ENCODE results near the gene SLC15A5.

Gene SLC15A5

GRCh38 chr12:16171348-16171747 lies 106.1 kb downstream of the SLC15A5 start:
- DNase-seq: no peak

DNA sequence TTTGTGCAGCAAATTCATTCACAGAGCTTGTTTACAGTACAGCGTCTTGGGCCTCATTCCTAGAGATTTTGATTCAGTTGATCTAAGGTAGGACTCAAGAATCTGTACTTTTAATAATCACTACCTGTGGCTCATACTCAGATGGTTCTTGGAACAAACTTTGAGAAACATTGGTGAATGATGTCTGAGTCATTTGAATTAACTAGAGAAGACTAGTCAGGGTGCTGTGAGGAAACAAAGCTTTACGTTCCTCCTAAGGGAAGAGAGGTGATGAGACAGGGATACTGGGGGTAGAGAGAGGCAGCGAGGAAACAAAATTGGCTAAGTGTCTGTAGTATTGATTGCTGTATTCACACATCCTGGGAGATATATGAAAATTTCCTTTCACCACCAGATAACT lies 109.4 kb downstream of the SLC15A5 start:
- no peak for DNase-seq

DNA sequence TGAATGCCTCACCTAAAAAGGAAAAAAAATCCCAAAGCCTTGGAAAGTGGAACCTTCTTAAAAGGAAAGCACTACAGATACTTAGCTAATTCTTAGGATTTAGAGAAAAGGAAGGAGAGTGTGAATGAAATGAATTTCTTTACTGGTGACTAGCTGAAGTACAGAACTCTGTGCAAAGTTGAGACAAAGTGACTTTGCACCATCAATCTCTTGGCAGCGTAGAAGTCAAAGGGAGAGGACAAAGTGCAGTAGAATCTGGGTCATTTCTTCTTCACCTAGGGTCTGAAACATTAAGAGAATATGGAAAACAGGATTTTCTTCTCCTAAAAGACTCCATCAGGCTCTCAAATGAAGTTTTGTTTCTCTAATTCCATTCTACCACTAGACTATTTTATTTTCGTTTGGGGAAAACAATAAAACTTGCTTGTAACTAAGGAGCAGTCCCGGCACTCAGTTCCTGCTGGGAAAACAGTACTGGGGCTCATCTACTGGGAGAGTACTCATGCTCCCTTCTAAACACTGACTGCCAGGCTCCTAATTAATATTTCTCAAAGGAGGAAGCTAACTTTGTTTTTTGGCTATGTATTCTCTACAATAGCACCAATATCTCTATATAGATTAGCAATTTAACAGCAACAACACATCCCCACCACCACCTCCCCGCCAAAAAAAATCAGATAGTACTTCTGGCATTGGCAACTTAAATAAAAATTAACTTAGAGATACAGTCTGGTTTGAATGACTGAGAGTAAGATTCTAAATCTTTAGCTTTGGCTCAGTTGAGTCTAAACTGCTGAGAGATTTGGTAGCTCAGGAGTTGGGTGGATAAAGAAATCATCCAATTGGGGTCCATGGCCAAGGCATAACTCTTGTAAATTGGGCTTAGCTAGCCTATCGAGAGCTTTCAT lies 110.7 kb downstream of the SLC15A5 start:
- DNase-seq: no peak

DNA sequence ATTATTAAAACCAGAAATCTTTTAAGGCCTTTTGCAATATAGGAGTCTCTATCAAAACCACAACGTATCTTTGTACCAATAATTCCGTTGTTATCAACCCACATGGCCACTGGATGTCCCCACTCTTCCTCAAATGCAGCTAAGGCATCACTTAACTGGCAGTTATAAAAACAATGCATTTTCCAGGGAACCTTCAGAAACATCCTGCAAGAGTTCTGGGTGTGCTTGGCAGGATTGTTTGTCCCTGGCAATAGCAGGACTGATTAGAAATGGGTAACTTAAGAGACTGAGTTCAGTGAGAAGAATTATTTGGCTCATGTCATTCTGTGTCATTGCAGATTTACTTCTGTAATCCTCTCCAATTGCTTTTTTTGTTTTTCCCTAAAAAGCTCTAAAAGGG lies 112.0 kb downstream of the SLC15A5 start:
- DNase-seq: peak; percentile 40

- DNase-seq: no peak
Observed at GRCh38 chr12:16163901-16164300, 113.6 kb downstream of the SLC15A5 start.

DNA sequence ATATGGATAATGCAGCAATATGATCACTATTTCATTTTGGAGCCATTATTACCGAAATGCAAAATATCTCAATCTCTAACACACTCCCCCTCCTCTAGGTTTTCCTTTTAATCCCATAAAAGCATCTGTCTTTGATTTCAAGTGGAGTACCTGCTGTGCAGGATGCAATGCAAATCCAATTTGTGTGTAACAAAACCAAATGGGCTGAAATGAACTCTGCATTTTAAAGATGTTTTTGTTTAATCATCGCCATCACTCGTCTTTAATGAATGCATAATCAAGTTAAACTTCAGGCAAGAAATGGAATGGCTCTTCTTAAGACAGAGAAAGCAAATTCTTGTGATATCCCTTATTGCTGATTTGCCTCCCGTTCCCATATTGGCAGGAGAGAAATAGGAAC lies 114.3 kb downstream of the SLC15A5 start:
- DNase-seq: no peak

- DNase-seq: no peak
Observed at GRCh38 chr12:16159571-16159970, 117.9 kb downstream of the SLC15A5 start.

- no peak for DNase-seq
Observed at GRCh38 chr12:16158050-16158449, 119.4 kb downstream of the SLC15A5 start.

DNA sequence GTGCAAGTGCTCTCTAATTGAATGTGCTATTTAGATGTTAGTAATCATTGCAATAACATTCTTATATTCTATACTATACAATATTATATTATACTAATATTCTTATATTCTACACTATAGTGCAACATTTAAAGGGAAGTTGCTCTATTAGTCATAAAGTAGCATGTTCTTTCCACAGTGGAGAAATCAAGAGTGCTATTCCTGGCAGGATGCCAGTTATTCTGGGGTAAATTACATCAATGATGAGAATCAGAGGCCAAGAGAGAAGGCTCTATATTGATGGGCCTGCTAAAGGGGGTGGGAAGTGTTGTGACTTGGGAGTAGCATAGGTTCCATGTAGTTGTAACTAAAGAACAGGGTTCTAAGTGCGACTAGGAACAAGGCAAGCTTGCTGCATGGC lies 121.5 kb downstream of the SLC15A5 start:
- DNase-seq: no peak

- no peak for DNase-seq
Observed at GRCh38 chr12:16154990-16155389, 122.5 kb downstream of the SLC15A5 start.

- no peak for DNase-seq
Observed at GRCh38 chr12:16152885-16153673, 124.4 kb downstream of the SLC15A5 start.

GRCh38 chr12:16150276-16150675 lies 127.2 kb downstream of the SLC15A5 start:
- no peak for DNase-seq

- DNase-seq: no peak
Observed at GRCh38 chr12:16148938-16149337, 128.5 kb downstream of the SLC15A5 start.

All from COR-L47 (cell line).